Right hindlimb (tissue), 1 donor: ENCODE data around the gene USP11.
A peak's percentile ranks its signal among the peaks of the same experiment; 100 is the strongest.

ENCODE experiments used
- DNase-seq: peaks from one replicate; pipeline ENCODE4 v3.0.0-alpha.2; 2018

USP11 gene

GRCh38 chrX:47226071-47226470, 6.7 kb upstream of the USP11 start:
- no peak for DNase-seq

DNA sequence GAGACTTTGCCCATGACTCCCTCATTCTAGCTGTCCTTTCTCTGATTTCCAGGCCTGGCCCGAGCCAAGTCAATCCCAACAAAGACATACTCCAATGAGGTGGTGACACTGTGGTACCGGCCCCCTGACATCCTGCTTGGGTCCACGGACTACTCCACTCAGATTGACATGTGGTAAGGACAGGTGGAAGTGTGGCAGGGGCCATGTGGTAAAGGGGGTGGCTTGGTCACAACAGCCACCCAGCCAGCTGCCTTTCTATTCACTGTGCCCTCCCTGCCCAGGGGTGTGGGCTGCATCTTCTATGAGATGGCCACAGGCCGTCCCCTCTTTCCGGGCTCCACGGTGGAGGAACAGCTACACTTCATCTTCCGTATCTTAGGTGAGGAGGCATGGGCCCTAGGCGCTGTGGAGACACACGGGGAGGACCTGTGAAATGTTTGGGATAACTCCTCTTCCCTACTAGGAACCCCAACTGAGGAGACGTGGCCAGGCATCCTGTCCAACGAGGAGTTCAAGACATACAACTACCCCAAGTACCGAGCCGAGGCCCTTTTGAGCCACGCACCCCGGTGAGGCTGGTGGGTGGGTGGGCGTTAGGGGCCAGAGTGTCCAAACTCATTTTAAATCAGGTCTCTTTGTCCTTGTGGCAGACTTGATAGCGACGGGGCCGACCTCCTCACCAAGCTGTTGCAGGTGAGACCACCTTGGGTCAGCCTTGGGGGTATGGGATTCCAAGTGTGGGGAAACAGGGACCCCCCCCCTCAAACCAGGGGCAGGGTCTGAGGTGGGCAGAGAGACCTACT, 6.1 kb upstream of the USP11 start:
- no peak for DNase-seq

DNA sequence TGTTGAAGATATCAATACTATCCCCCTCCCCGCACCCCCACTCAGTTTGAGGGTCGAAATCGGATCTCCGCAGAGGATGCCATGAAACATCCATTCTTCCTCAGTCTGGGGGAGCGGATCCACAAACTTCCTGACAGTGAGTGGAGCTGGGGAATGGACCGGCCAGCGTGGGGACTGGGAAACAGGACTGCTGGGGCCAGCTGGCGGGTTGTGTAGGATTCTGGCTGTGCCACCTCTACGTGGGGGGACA, 5.5 kb upstream of the USP11 start:
- DNase-seq = no peak

GRCh38 chrX:47228550-47229270, 4.1 kb upstream of the USP11 start:
- DNase-seq = no peak

DNA sequence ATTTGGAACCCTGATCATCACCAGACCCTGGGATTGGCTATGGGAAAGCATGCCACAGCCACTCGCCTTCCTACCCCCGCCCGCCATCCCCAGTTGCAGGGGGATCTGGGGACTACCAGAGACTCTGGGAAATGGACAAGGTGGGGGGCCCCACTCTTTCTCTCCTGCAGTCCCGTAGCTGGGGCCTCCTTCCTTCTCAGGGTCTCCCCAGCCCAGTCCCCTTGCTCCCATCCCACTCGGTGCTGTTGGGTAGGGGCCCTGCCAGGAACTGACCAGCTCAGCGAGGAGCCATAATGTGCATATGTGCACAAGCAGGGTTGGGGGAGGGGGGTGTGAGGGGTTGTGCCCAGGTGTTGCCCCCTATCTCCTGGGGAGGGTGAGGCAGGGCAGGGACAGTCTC, 3.4 kb upstream of the USP11 start:
- no peak for DNase-seq

- DNase-seq = no peak
Measured at GRCh38 chrX:47230136-47230868, 2.5 kb upstream of the USP11 start.

DNA sequence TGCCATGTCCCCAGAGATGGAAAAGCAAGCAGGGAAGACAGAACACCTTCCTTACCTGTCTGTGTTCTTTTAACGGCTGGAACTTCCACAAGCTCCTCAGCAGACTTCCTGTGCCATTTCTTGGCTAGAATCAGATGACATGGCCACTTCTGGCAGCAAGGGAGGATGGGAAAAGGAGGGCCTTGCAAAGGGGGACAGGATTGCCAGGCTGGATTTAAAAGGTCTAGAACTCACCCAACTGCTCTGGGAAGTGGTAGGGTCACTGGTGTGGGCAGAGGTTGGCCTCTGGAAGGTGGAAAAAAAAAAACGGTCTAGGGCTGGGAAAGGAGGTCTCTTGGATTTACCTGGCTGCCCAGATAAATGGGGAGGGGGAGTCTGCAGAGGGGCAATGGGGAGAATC, 1.6 kb upstream of the USP11 start:
- DNase-seq = no peak

DNA sequence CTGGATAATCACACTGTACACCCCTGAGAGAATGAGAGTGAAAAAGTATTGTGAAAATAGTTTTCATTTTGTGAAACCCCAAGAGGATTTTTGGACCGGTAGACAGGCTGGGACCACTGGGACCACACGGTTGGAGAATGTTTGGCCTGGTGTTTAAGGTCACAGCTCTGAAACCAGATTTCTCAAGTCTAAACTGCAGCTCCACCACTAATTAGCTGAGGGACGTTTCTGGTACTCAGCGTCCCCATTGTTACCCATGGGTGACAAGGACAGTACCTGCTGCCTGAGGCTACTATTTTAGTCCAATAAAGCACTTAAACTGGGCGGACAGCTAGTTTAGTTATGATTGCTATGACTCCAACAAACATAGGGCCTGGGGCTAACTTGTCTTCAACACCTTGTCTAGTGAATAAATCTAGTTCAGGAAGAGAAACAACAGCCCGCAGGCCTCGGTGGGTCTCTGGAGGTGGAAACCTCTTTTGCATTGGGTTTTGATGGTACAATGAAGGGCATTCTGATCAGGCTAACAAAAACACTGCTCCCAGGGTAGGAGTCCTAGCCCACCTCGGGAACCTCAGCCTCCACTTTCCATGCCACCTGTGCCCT, 509 bp upstream of the USP11 start:
- DNase-seq = no peak

- DNase-seq = peak; percentile 97
Measured at GRCh38 chrX:47233333-47234113, 714 bp downstream of the USP11 start.

DNA sequence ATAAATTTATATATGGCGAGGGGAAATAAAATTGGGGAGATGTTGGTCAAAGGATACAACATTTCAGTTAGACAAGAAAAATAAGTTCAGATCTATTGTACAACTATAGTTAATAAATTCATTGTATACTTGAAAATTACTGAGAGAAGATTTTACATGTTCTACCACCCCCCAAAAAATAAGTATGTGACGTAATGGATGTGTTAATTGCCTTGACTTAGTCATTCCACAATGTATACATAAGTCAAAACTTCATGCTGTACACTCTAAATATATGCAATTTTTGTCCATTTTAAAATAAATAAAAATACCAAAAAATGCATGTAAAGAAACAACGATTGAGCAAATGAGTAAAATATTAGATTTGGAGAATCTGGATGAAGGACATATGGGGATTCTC, 1.8 kb downstream of the USP11 start:
- no peak for DNase-seq

GRCh38 chrX:47235691-47236103, 2.9 kb downstream of the USP11 start:
- DNase-seq = no peak

GRCh38 chrX:47239199-47239598, 6.4 kb downstream of the USP11 start:
- no peak for DNase-seq

DNA sequence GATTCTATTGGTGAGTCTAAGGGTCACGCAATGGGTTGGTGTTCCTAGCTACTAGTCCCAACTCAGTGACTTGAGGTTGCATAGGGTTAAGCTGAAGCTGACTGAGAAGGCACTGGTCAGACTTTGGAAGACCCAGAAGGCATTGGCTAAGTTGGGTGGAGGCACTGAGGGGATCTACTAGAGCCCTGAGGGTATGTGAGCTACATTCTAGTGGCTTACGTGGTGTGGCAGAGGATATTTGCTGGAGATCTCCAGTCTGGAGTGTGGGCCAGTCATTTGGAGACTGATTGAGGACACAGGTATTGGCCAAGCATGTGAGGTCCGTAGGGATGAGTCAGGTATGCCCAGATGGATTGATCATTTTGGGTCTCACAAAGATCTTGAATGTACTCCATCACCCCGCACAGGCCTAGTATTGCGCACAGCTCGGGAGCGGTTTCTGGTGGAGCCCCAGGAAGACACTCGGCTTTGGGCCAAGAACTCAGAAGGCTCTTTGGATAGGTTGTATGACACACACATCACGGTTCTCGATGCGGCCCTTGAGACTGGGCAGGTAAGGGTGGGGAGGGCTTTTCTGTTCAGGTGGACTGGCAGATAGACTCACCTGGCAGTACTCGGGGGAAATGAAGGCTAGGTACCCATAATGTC, 7.2 kb downstream of the USP11 start:
- no peak for DNase-seq

- no peak for DNase-seq
Measured at GRCh38 chrX:47240619-47241018, 7.8 kb downstream of the USP11 start.

- DNase-seq = no peak
Measured at GRCh38 chrX:47241201-47242011, 8.6 kb downstream of the USP11 start.

DNA sequence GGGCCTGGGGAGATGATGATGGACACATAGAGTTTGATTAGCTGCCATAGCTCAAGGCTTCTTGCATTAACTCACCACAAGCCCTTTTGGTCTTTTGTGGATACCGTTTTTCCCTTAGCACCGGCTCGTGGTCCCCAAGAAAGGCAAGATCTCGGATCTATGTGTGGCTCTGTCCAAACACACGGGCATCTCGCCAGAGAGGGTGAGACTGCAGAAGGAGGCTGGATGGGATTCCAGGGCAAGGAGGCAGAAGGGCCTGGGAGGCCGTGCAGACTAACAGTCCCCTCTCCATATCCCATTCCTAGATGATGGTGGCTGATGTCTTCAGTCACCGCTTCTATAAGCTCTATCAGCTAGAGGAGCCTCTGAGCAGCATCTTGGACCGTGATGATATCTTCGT, 9.5 kb downstream of the USP11 start:
- DNase-seq = no peak

- DNase-seq = no peak
Measured at GRCh38 chrX:47243351-47243750, 10.5 kb downstream of the USP11 start.

DNA sequence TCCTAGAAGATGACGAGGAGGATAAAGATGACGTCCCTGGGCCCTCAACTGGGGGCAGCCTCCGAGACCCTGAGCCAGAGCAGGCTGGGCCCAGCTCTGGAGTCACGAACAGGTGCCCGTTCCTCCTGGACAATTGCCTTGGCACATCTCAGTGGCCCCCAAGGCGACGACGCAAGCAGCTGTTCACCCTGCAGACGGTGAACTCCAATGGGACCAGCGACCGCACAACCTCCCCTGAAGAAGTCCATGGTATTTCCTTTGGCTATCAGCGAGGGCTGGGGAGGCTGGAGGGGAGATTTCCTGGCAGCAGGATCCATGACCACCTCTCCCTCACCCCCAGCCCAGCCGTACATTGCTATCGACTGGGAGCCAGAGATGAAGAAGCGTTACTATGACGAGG, 11.9 kb downstream of the USP11 start:
- no peak for DNase-seq

DNA sequence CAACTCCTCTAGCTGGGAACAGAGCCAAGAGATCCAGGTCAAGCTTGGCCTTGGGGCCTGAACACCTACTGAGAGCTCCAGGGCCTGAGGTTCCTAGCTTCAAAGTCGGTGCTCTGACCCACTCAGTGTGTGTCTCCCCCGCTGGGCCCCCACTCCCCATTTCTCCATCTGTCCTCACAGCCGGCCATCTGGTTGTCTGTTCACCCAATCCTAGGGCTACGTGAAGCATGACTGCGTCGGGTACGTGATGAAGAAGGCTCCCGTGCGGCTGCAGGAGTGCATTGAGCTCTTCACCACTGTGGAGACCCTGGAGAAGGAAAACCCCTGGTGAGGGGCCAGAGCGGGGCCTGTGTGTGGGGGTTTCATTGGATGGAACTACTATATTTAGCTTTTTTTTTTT, 12.3 kb downstream of the USP11 start:
- no peak for DNase-seq

- no peak for DNase-seq
Measured at GRCh38 chrX:47247206-47247998, 14.6 kb downstream of the USP11 start.

DNA sequence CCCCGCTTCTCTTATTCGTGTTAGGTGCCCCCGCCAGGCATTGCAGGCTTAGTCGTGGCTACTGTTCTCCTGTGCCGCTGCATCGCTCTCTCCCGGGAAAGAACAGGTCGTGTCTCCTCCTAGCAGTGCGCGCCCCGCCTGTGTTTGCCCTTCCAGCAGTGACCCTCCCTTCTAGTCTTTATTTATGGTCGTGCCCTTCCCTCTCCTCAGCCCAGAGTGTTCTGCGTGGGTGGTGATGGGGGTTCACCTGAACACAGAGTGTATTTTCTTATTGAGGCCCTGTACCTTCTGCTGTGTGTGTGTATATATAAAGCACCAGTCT, 15.2 kb downstream of the USP11 start:
- no peak for DNase-seq
